Measurements from ENCODE around the gene FILIP1. TPM values are rescaled to one million over a fixed set of nuclear protein-coding genes. Genes with fewer than 3 reads are reported as not detected.

FILIP1 gene
- total RNA-seq, 2 experiments from 2014 or later = not detected

GRCh38 chr6:75516757-75517156 lies 23.2 kb upstream of the FILIP1 start:
- Histone ChIP-seq H3K9me3 (ENCODE audit: low read length) (no peaks in the 10 kb centered on the region), H3K4me1 (ENCODE audit: insufficient read depth, low read length, poor library complexity, severe bottlenecking) (no peaks in the 10 kb centered on the region), H3K27ac (ENCODE audit: low read depth, low read length, poor library complexity, severe bottlenecking) (no peak overlapping the region), H3K36me3 (ENCODE audit: insufficient read depth, low read length) (no peaks in the 10 kb centered on the region), H3K4me2 (ENCODE audit: low read length) (no peak overlapping the region), H3K4me3 (ENCODE audit: low read depth, low read length, poor library complexity, severe bottlenecking) (no peak overlapping the region), H2AFZ (ENCODE audit: low read length) (no peak overlapping the region), H3K79me2 (ENCODE audit: insufficient read depth, low read depth, low read length) (no peaks in the 10 kb centered on the region), H4K20me1 (ENCODE audit: insufficient read depth, low read length) (no peaks in the 10 kb centered on the region), H3K9me2 (ENCODE audit: insufficient read depth, low read length) (no peaks in the 10 kb centered on the region)
- BruUV-seq (replicated peaks) = no TSS peak
- intact Hi-C loops (cut with micrococcal nuclease; ENCODE audit: unreplicated experiment) = no loop called here
- ChIA-PET CTCF (ENCODE audit: unreplicated experiment) (no interaction called here), POLR2A (no interaction called here)
- no peak for DNase-seq (ENCODE audit: low spot score)
- no peak for TF ChIP-seq CTCF (conservative IDR thresholded peaks at IDR 0.05; ENCODE audit: low read length)
- no peak for TF ChIP-seq EZH2phosphoT487 (IDR thresholded peaks at IDR 0.05; ENCODE audit: borderline replicate concordance, low read depth, low read length)

- Histone ChIP-seq H3K79me2 (ENCODE audit: insufficient read depth, low read depth, low read length) (no peaks in the 10 kb centered on the region), H3K9me3 (ENCODE audit: low read length) (no peaks in the 10 kb centered on the region), H2AFZ (ENCODE audit: low read length) (no peak overlapping the region), H3K4me2 (ENCODE audit: low read length) (no peak overlapping the region), H3K36me3 (ENCODE audit: insufficient read depth, low read length) (no peaks in the 10 kb centered on the region), H4K20me1 (ENCODE audit: insufficient read depth, low read length) (no peaks in the 10 kb centered on the region), H3K4me3 (ENCODE audit: low read depth, low read length, poor library complexity, severe bottlenecking) (no peak overlapping the region), H3K27ac (ENCODE audit: low read depth, low read length, poor library complexity, severe bottlenecking) (no peak overlapping the region), H3K4me1 (ENCODE audit: insufficient read depth, low read length, poor library complexity, severe bottlenecking) (no peaks in the 10 kb centered on the region), H3K9me2 (ENCODE audit: insufficient read depth, low read length) (no peaks in the 10 kb centered on the region)
- no peak for DNase-seq (ENCODE audit: low spot score)
- no TSS peak for BruUV-seq (replicated peaks)
- TF ChIP-seq CTCF (conservative IDR thresholded peaks at IDR 0.05; ENCODE audit: low read length) (no peak), EZH2phosphoT487 (IDR thresholded peaks at IDR 0.05; ENCODE audit: borderline replicate concordance, low read depth, low read length) (no peak)
- ChIA-PET POLR2A (no interaction called here), CTCF (ENCODE audit: unreplicated experiment) (no interaction called here)
- intact Hi-C loops (cut with micrococcal nuclease; ENCODE audit: unreplicated experiment) = no loop called here
Measured at GRCh38 chr6:75512591-75512990, 19.0 kb upstream of the FILIP1 start.

GRCh38 chr6:75505424-75505823 lies 11.8 kb upstream of the FILIP1 start:
- no peak for DNase-seq (ENCODE audit: low spot score)
- no peak overlapping the region for H3K27ac ChIP-seq (ENCODE audit: low read depth, low read length, poor library complexity, severe bottlenecking)
- H3K36me3 ChIP-seq (ENCODE audit: insufficient read depth, low read length) = no peaks in the 10 kb centered on the region
- H3K9me2 ChIP-seq (ENCODE audit: insufficient read depth, low read length) = no peaks in the 10 kb centered on the region
- H3K4me1 ChIP-seq (ENCODE audit: insufficient read depth, low read length, poor library complexity, severe bottlenecking) = no peaks in the 10 kb centered on the region
- ChIA-PET CTCF (ENCODE audit: unreplicated experiment) (no interaction called here), POLR2A (no interaction called here)
- no TSS peak for BruUV-seq (replicated peaks)
- H2AFZ ChIP-seq (ENCODE audit: low read length) = no peak overlapping the region
- H3K4me2 ChIP-seq (ENCODE audit: low read length) = no peak overlapping the region
- intact Hi-C loops (cut with micrococcal nuclease; ENCODE audit: unreplicated experiment) = no loop called here
- H4K20me1 ChIP-seq (ENCODE audit: insufficient read depth, low read length) = no peaks in the 10 kb centered on the region
- TF ChIP-seq CTCF (conservative IDR thresholded peaks at IDR 0.05; ENCODE audit: low read length) (no peak), EZH2phosphoT487 (IDR thresholded peaks at IDR 0.05; ENCODE audit: borderline replicate concordance, low read depth, low read length) (no peak)
- no peak overlapping the region for H3K4me3 ChIP-seq (ENCODE audit: low read depth, low read length, poor library complexity, severe bottlenecking)
- H3K79me2 ChIP-seq (ENCODE audit: insufficient read depth, low read depth, low read length) = no peaks in the 10 kb centered on the region
- no peaks in the 10 kb centered on the region for H3K9me3 ChIP-seq (ENCODE audit: low read length)

Data from OCI-LY7 (cell line).